WERI-Rb-1 (cell line): ENCODE data around the gene PPARD.

Source experiments
- DNase-seq: peaks from one replicate; pipeline ENCODE4 v3.0.0-alpha.2; 2020
- H3K27ac ChIP-seq: fragments of 250-450 bp; sonication (Bioruptor Pico); 2 replicates; pipeline ENCODE4 v1.5.1; 2020; ENCODE audit warnings: mild to moderate bottlenecking, moderate library complexity
- H3K27me3 ChIP-seq: fragments of 250-450 bp; sonication (Bioruptor Pico); 2 replicates; pipeline ENCODE4 v1.5.1; 2021; ENCODE audit warnings: mild to moderate bottlenecking, low read depth, moderate library complexity; ENCODE audit not compliant: insufficient read depth, severe bottlenecking
- H3K36me3 ChIP-seq: fragments of 250-450 bp; sonication (Bioruptor Pico); 2 replicates; pipeline ENCODE4 v1.5.1; 2020; ENCODE audit warnings: mild to moderate bottlenecking, moderate library complexity
- H3K4me3 ChIP-seq: 2 replicates; pipeline ENCODE4 v1.5.1; 2011; ENCODE audit warnings: low read depth, mild to moderate bottlenecking, control low read depth, low read length
- H3K9me3 ChIP-seq: fragments of 250-450 bp; sonication (Bioruptor Pico); 2 replicates; pipeline ENCODE4 v1.5.1; 2021; ENCODE audit warnings: mild to moderate bottlenecking, moderate library complexity; ENCODE audit not compliant: severe bottlenecking
- CTCF ChIP-seq: IDR thresholded peaks from 2 replicates; pipeline ENCODE4 v1.5.1; 2011; ENCODE audit warnings: low read depth, mild to moderate bottlenecking, control low read depth, inconsistent platforms, low read length

The PPARD gene

GRCh38 chr6:35357677-35358076 lies 15.3 kb downstream of the PPARD start:
- Histone ChIP-seq H3K4me3 (no peak overlapping the region), H3K36me3 (peaks cover 24% of the 10 kb centered on the region), H3K27me3 (no peaks in the 10 kb centered on the region), H3K9me3 (peaks cover under 1% of the 10 kb centered on the region), H3K27ac (no peak overlapping the region)
- TF ChIP-seq CTCF, result no peak
- no peak for DNase-seq

GRCh38 chr6:35358086-35358485 lies 15.7 kb downstream of the PPARD start:
- no peaks in the 10 kb centered on the region for H3K9me3 ChIP-seq
- TF ChIP-seq CTCF, result no peak
- H3K27me3 ChIP-seq, result no peaks in the 10 kb centered on the region
- no peak for DNase-seq
- peaks cover 20% of the 10 kb centered on the region for H3K36me3 ChIP-seq
- no peak overlapping the region for H3K4me3 ChIP-seq
- H3K27ac ChIP-seq, result no peak overlapping the region

- TF ChIP-seq CTCF, result no peak
- no peak for DNase-seq
- Histone ChIP-seq H3K36me3 (peaks cover 13% of the 10 kb centered on the region), H3K9me3 (no peaks in the 10 kb centered on the region), H3K27ac (no peak overlapping the region), H3K4me3 (no peak overlapping the region), H3K27me3 (no peaks in the 10 kb centered on the region)
Observed at GRCh38 chr6:35359346-35359743, 17.0 kb downstream of the PPARD start.

- H3K27ac ChIP-seq, result no peak overlapping the region
Observed at GRCh38 chr6:35359744-35360348, 17.5 kb downstream of the PPARD start.

GRCh38 chr6:35360349-35361138 lies 18.2 kb downstream of the PPARD start:
- TF ChIP-seq CTCF, result no peak
- H3K27me3 ChIP-seq, result no peaks in the 10 kb centered on the region
- no peaks in the 10 kb centered on the region for H3K9me3 ChIP-seq
- no peak for DNase-seq
- no peak overlapping the region for H3K27ac ChIP-seq
- H3K4me3 ChIP-seq, result no peak overlapping the region
- H3K36me3 ChIP-seq, result peaks cover 7% of the 10 kb centered on the region

More at GRCh38 chr6:35359744-35360348, 17.5 kb downstream of the PPARD start:
- Histone ChIP-seq H3K9me3 (no peaks in the 10 kb centered on the region), H3K36me3 (peaks cover 9% of the 10 kb centered on the region), H3K27me3 (no peaks in the 10 kb centered on the region), H3K4me3 (no peak overlapping the region)
- DNase-seq, result no peak
- no peak for TF ChIP-seq CTCF
